ENCODE results near the gene WIZ.

Gene WIZ

GRCh38 chr19:15371786-15372380 lies 77.9 kb downstream of the WIZ start:
- no peak for DNase-seq

- DNase-seq, result no peak
These were observed 78.6 kb downstream of the WIZ start for GRCh38 chr19:15371119-15371518.

All from stimulated activated CD4-positive, alpha-beta T cell treated with anti-CD3 and anti-CD28 coated beads, Interleukin-15, amount 100 ng/mL, for 24 hours (primary cell).